Measurements from ENCODE around the gene C13orf46.

The C13orf46 gene

DNA sequence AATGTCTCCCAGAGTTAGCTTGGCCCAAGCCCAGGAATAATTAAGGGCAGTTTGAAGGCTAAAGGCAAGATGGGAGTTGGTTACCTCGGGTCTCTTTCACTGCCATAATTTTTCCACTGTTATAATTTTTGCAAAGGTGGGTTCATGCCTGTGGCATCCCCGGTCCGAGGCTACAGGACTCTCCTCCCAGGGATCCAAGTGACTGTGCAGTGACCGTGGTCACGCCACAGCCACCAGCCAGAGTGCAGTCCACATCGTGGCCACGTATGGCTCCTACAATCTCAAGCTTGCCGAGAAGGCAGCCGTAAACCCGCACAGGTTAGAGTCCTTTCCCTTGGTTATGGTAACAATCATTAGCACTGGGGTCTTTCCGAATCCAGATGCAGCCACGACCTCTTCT is 36.8 kb downstream of the C13orf46 start:
- DNase-seq: no peak

DNA sequence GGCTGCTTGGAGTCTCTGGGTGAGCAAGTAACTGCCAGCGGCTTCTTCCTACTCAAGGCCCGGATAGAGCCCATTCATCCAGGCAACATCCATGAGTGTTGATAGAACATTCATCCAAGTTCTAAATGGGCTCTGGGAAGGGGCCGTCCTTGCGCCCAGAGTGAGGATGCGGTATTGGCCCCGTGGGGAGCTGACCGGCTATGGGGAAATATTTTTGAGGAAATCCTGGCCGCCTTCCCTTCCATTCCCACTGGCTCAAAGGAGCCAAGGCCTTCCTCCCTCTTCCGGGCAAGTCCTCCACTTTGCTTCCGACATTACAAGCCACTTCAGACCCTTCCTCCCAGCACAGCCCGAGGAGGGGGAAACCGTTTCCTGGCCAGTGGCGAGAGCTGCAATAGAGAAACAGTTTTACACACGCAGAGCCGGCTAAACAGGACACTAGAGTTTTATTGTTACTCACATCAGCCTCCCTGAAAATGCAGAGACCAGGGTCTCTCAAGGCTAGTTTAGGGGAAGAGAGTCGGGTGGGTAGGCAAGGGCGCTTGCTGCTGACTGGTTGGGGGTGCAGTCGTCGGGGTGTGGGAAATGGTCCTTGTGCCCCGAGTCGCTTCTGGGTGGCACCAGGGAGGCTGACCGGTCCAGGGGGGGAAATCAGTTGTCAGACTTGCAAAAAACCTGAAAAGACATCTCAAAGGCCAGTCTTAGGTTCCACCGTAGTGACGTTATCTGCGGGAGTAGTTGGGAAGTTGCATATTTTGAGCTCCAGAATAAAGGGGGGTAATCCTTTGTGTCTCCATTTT is 37.5 kb downstream of the C13orf46 start:
- no peak for DNase-seq

DNA sequence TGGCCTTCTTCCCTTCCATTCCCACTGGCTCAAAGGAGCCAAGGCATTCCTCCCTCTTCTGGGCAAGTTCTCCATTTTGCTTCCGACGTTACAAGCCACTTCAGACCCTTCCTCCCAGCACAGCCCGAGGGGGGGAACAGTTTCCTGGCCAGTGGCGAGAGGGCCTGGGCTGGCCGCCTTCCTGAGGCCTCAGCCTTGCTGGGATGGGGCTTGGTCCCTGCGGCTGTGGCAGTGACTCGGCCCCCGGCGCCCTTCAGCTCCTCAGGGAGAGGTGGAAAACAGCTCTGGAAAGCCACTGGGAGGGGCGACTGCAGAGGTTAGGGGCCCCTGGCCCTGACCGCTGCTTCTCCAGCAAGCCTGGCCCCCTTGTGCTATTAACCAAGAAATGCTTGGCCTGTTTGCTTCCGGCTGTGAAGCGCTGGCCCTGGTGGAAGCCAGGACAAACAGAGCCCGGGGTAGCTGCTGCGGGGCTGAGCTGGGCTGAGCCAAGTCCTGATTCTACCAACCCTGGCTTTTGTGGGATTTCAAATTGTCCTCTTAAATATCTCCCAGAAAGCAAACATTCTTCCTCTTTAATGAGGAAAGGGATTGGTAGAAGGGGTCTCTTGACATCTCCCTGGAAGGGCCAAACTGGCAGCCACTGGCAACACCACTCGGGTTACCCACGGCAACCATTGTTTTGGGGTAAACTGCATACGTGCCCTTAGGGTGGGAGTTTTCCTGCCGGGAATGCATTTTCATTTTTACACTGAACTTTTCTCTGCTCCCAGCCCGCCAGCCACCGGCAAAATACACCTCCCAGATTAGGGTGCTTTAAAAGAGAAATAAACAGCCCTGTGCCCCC is 38.7 kb downstream of the C13orf46 start:
- DNase-seq: no peak

DNA sequence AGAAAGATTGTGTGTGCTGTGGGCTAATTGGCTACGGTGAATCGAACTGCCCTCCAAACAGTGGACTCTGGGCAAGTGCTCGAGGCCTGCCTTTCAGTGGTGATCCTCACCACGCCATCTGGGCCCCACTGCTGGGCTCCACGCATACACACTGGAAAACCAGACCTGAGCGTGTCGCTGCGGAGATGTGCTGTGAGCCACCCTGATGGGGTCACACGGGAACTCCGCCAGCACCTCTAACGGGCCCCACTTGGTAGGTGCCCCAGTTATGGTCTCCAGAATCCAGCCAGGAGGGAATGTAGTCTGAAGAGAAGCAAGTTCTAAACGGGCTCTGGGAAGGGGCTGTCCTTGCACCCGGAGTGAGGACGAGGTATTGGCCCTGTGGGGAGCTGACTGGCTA is 39.3 kb downstream of the C13orf46 start:
- DNase-seq: no peak

DNA sequence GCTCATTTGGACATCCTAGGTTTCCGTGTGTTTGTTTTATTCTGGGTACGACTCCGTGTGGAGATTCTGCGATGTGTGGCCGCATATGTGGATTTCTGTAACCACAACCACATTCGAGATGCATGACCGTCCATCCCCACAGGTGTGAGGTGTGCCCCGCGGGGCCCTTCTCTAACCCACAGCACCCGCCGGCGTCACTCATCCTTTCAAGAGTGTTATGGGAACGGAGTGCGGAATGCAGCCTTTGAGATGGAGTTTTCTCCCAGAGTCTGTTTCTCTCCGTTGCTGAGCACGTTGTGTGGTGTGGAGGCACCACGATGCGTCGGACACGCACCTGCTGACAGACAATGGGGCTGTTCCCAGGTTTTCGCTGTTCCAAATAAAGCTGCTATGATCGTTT is 40.0 kb downstream of the C13orf46 start:
- DNase-seq: no peak

DNA sequence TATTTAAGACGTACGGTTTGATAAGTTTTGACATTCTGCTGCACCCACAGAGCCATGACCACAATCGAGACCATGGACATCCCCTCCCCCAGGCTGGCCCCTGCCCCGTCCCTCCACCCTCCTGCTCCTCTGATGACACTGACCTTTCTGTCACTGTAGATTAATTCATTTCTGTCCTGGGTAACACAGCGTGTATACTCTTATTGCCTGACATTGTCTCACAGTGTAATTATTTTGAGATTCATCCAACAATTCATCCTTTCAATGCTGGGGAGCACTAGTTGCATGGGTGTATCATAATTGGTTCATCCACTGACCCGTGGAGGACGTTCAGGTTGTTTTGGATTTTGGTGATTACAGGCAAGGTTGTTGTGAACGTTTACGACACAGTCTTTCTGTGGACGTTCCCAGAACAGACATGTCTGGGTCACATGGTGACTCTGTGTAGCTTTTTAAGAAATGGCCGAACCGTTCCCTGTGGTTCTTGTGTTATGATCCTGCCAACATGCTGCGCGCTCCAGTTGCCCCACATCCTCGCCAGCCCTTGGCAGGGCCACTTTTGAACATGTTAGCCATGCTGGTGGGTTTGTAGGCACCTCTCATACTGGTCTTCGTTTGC is 41.9 kb downstream of the C13orf46 start:
- no peak for DNase-seq

DNA sequence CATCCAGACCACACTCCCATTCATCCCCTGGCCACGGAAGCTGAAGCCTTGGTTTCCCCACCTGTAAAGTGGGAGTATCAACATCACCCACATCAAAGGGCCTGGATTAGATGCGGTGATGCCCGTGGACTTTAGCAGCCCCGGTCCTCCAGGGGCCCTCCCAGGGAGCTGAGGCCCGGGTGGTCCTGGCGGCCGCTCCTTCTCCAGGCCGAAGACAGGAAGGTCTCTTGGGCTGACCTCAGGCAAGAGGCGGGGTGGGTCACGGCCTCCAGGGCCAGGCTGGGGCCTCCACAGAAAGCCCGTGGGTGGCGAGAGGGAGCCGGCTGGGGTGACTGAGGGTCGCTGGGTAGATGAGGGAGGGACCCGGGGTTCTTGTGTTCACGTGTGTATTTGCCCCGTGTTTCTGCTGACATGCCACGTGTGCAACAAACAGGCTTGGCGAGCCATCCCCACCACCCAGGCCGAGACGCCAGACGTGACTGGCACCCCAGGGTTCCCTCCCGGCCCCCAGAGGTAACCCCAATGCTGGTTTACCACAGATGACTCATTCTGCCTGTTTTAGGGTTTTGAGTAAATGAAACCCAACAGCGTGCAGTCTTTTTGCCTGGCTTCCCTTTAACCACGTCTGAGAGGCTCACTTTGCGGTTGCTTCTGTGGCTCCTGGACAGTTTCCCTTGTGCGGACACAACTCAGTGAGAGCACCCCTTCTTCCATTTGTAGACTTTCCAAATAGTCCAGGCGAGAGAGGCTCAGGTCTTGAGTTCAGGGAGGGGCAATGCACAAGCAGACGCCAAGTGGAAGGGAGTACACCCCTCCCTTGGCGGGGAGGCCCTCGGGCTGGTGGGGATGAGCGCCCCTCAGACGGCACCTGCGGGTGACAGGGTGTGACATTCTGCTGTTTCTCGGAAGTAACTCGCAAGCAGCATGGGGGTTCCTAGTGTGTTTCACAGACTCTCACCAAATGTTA is 42.9 kb downstream of the C13orf46 start:
- DNase-seq: peak; percentile 53

DNA sequence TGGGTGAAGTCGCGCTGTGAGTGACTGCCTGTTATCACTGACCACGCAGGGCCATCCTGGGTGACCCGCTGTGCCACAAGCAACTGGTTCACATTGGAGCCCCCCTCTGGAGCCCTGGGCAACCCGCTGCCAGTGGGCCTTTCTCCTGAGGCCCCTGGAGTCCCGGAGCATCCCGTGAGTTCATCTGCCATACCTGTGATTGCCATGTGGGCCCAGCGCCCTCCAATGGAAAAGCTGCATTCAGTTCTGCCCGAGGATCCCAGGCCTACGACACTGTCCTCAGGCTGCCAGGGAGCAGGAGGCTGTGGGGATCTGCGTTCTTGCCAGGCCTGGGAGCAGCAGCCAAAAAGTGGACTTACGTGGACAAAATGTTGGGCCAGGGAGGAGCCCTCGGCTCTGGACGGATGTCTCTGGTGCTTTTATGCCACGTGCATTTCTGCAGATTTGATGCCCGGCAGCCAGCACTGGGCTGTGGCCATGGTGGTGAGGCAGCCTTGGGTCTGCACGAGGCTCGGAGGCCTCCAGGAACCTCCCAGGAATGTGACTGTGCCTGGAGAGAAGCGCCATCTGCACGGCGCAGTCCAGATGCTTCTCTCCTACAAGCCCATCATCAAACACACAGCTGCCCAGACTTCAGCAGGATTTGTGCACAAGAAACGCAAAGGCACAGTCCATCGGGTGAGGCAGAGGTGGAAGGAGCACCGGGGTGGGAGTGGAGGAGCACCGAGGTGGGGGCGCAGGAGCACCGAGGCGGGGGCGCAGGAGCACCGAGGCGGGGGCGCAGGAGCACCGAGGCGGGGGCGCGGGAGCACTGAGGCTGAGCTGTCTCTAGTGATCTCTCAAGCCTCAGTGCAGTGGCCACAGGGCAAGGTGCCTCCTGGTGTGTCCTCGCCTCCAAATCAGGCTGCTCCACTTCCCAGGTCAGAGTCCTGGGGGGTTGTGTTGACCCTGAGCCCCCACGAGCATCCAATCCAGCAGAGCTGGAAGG is 44.0 kb downstream of the C13orf46 start:
- DNase-seq: no peak

DNA sequence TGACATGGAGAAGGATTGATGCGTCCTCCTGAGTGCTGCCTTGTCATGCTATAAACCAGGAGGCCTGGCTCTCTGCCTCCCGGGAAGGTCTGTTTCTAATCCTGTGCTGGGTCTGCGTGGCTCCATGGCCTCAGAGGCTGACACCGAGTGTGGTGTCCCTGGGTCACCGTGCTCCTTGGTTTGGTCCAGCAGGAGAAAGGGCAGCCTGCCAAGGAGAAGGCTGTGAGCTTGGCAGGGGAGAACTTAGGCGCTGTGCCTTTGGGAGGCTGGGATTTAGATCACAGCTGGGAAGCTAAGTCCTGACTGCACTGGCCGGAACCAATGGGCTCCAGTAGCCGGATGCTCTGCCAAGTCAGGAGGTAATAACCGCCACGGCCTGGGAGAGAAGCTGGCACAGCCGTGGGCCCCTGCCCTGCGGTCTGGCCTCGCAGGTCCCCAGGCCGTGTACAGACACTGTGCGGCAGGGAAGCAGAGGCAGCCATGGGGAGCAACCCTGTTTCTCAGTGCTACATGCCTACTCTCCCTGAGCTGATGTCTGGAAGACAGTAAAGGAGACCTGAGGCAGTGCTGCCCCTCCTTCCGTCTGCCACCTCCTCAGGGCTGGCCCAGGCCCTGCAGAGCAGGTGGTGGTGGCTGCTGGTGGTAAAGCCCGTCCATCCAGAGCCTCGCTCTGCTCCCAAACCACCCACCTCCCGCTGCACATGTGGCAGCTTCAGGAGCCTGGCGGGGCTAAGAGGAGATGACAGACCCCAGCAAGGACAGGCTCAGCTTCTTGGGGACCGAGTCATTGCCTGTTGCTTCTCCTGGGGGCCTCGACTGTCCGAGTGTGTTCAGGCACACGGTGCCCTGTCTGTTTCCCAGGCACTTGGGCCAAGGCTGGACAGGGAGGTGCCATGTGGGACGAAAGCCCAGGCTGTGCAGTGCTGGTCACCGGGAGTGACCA is 44.9 kb downstream of the C13orf46 start:
- DNase-seq: no peak

DNA sequence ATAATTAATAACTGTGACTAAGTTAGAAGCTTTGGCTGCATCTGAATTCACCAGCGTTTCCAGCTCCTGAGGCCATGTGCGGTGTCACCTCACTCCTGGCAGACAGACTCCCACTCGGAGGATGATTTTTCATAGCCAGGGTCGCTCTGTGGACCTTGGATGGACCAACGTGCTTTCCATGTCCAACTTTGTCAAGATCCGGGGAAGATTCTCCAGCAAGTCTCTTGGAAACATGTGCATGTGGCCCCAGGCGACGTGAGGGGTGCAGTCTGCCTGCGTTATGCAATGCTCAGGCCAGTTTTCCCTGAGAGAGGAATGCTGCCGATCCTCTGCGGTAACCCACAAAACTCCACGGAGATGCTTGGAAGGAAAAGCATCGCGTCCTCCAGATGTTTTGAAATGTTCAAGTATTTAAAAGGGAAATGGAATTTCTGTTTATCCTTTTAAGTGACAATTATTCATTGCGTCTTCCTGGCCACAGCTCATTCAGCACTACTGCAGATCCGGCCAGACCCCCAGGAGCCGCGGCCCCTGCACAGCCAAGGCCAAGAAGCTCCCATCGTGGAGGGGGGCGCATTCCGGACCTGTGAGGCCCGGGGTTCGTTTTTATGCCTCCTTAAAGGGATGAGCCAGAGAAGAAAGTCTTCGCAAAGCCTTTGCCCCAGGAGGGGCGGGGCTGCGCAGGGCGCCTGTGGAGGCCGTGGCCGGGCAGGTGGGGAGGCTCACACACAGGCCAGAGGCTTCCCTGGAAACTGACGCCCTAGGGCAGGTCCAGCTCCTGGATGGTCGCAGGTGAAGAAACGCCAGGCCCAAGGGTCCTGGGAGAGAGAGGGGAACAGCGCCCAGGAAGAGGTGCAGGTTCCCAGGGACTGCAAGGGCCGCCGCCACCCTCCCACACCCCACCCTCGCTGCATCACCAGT is 46.0 kb downstream of the C13orf46 start:
- no peak for DNase-seq

DNA sequence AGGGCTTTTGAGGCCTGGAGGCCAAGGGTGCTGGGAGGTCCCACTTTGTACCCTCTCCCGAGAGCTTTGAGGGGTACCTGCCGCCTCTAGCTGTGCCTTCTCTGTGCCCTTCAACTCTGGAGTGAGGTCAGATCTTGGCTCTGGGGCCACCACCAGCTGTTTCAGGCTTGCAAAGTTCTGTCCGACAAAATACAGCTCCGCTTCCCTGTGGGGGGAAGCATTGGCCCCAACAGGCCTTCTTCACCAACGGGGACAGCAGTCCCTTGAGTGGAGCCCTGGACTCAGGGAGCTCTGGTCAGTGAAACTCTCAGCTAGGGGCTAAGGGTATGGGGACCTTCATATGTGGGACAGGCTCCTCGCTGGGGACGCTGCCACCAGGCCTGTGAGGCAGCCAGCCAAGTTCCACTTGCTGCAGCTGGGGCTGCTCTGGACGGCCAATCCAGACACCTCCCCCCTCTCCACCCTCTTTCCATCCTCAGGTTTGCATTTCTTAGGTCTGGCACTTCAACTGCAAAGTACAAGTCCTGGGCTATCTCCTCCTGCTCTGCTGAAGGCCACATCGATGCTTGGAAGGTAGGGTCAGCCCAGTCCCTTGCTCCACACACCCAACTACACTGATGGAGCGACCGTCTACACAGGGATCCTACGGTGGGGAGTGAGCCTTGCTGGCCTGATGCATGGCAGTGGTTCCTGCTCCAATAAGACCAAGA is 46.8 kb downstream of the C13orf46 start:
- no peak for DNase-seq

DNA sequence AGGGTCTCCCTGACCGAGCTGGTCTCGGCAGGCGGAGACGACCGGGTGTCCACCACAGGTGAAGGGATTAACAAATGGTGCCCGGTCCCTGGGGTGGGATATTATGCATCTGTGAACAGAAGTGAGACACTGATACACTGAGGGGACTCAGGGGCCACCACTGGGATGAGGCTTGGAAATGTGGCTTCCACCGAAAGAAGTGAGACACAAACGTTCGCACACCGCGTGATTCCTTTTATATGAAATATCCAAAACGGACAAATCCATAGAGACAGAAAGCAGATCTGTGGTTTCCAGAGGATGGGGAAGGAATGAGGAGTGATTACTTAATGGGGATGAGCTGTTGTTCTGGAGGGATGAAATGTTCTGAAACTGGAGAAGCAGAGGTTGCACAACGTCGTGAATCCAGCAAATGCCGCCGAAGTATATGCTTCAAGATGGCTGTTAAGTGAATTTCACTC is 47.5 kb downstream of the C13orf46 start:
- no peak for DNase-seq

DNA sequence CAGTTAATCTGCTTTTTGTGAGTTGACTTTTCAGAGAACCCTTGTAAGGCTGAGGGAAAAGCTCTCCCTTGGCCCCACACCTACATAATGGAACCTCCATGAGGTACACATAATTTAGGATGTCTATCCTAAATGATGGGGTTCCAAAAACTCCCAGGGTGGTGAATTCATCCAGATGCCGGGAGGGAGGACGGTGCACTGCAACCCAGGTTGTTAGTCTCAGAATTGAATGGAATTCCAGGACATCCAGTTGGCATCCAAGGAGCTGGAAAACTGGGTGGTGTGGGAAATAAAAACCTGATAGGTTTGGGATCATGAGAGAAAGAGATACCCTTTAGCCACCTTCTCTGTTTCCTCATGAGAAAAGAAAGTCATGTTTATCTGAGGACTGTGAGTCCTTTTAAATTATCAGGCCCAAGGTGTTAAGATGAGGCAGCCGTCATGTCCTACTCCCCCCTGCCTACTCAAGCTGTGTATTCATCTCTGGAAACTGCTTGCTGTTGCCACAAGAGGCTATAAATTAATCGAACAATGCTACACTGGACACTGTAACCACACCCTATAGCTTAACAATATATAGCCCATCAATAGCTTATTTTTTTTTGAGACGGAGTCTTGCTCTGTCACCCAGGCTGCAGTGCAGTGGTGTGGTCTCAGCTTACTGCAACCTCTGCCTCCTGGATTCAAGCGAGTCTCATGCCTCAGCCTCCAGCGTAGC is 49.5 kb downstream of the C13orf46 start:
- no peak for DNase-seq

DNA sequence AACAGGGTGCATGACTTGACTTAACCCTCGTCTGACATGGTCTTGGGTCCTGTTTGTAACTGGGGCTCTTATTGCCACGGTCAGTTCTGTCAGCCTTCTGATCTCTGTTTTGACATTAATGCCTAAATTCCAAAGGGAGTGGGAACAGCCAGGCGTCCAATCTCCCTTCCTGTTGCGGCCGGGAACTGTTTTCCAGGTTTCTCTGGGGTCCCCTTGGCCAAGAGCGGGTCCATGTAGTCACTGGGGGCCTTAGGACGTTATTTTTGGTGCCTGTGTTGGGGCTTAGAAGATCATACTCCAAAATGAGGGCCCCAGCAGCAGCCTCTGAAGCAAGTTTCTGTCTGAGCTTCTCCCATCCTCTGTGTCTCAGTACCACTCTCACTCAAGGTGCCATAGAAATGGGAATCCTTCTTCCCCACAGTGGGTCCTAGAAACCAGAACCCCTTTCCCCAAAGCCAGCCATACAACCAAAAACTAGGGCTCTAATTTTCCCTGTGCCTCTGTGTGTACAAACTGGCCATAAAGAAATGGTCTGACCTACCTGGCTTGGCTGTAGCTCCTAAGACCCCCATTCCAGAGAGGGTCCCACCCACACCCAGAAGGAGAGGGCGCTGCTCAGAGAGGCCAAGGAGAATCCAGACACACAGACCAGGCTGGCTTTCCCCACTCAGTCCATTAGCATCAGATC is 50.4 kb downstream of the C13orf46 start:
- no peak for DNase-seq

DNA sequence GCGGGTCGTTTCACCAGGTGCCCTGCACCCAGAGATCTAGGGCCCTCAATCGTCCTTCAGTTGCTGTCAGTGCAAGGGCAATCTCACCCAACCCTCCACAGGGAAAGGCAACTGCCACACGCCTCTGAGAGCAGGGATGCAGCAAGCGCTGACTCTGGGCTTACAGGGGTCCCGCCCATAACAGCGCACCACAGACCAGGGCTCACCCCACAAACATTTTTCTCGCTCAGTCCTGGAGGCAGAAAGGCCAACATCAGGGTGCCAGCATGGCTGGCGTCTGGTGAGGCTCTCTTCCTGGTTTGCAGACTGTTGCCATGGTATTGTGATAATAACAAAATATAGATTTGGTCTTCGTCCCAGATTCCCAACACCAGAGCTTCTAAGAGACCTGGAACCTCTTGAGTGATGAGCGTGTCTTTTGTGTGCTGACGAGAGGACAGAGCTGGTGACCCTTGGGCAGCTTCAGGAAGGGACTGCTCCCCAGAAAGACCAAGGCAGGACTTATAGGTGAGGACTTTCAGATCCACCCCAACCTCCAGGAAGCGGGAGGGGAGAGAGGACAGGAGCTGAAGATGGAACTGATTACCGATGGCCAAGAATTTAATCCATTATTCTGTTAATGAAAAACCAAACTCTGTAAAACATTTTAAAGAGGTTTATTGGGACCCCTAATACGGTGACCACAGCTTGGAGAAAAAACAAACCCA is 51.3 kb downstream of the C13orf46 start:
- DNase-seq: no peak

DNA sequence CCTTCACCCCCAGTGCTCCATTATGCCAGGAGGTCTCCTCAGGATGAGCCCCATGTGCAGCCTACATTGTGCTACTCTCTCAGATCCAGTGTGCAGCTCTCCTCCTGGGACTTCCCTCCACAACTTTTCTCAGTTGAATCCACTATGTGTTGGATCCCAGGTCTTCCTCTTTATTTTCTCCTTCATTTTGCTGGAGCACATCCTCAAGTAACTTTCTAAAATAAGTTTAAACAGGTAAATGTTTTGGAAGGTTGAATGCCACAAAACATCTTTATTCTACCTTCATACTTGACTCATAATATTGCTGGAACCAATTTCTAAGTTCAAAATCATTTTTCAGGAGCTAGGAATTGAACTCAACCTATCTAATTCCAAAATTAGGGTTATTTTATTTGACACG is 52.1 kb downstream of the C13orf46 start:
- DNase-seq: no peak
